Activated CD8-positive, alpha-beta memory T cell treated with anti-CD3 and anti-CD28 coated beads, Interleukin-2, amount 50 U/mL, for 48 hours (primary cell): ENCODE data around the gene METRNL.

Experiments
- DNase-seq: peaks from one replicate; pipeline ENCODE4 v3.0.0-alpha.2; 2020

METRNL gene

DNA sequence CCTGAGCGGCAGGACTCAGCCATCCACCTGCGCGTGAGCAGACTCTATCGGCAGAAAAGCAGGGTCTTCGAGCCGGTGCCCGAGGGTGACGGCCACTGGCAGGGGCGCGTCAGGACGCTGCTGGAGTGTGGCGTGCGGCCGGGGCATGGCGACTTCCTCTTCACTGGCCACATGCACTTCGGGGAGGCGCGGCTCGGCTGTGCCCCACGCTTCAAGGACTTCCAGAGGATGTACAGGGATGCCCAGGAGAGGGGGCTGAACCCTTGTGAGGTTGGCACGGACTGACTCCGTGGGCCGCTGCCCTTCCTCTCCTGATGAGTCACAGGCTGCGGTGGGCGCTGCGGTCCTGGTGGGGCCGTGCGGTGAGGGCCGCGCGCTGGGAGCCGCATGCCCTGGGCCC lies 14.9 kb downstream of the METRNL start:
- DNase-seq = no peak

DNA sequence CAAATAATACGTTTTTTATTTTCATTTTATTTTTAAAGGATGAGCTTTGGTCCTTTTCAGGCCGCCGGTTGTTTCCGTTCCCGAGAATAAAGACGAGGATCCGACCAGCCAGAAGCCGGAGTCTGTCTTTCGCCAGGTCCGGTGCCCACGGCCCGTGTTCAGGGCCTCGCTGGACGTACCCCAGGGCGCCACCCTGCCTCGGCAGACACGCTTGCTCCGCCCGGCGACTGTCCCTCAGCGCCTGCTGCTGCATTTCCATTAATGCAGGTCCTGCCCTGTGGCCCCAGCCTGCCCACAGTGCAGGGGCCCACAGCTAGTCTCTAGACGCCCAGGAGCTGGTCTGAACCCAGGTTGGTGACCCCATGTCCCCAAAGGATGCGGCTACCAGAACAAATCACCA lies 15.6 kb downstream of the METRNL start:
- DNase-seq = no peak

DNA sequence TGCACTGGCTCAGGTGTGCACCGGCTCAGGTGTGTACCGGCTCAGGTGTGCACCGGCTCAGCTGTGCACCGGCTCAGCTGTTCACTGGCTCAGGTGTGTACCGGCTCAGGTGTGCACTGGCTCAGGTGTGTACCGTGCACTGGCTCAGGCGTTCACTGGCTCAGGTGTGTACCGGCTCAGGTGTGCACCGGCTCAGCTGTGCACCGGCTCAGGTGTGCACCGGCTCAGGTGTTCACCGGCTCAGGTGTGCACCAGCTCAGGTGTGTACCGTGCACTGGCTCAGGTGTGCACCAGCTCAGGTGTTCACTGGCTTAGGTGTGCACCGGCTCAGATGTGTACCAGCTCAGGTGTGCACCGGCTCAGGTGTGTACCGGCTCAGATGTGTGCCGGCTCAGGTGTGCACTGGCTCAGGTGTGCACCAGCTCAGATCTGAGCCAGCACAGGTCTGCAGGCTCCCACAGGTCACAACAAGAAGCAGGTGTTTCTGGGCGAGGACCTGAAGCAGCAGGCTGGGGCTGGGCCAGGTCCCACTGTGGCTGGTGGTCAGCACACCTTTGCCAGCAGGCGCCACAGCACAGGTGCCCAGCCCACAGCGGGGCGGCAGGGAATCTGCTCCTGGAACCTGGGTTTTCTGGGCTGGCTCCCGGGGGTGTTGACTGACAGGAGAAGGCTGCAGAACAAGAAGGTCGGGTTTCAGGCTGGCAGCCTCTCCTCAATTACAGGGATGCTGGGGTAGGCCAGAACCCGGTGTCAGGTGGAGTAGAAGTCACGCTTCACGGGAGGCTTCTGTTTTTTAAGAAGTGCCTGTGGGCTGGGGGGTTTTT lies 17.2 kb downstream of the METRNL start:
- no peak for DNase-seq

DNA sequence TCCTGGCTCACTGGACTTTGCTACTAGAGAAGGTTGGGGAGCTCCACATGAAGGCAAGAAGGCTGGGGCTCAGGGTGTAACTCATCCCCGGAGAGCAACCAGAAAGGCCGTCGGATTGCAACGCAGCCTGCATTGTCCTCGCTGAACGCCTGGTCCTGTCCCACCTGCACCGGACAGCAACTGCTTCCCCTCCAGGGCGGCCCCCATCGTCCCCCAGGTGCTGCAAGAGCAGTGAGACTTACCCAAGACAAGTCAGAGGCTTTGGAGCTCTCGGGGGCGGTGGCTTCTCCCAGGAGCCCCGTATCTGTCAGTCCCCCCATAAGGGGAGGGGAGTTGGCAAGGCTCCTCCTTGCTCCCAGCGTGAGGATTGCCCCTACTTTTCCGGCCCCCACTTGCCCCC lies 18.4 kb downstream of the METRNL start:
- no peak for DNase-seq

DNA sequence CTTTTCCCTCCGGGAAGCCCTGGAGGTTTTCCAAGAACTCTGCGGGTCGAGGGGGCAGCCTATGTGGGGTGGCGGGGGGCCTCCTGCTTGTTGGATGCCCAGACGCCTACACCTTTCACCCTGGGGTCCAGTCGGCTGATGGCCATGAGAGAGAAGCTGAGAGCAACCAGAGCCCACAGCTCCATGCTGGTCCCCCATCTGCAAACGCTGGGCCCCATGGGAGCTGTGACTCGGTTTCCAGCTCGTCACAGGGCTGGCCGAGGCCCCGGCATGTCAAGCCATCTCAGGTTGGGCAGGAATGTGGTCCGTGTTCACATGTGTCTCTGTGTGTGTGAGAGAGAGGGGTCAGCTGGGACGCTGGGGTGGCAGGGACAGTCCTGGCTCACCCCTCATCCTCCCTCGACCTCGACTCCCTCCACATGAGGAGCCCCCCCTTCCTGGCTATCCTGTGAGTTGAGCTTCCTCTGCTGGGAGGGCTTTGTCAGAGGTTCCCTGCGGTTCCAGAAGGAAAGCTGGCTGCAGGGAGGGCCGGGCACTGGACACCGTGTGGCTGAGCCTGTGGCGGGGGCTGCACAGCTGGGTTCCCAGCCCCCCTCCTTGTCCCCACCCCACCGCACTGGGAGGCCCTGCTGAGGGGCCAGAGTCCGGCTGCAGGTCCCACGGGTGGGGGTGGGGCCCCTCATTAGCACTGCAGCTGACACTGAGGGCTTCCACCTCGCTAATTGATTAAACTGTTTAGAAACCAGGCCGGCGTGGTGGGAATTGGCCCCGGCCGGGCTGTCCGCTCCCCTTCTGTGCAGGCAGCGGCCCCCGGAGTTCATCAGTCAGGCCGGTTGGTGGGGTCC lies 19.1 kb downstream of the METRNL start:
- no peak for DNase-seq

DNA sequence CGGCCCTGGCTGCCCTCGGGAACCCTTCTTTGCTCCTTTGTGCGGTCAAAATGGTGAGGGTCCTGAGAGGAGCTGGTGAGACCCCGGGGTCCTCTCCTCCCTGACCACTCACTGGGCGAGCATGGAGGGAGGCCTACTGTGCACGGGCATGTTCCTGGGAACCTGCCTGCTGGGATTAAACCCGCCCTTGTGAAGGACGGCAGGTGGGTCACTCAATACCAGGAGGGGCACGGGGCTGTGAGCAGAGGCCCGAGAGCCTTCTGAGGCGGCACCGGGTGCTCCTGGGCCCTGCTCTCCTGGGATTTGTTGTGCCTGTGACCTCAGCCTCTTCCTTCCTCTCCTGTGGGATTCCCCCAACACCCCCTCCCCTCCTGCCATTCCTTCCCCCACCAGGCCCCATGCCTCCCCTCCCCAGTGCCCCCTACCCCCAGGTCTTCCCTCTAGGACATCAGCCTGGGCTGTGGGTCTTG lies 19.7 kb downstream of the METRNL start:
- no peak for DNase-seq

DNA sequence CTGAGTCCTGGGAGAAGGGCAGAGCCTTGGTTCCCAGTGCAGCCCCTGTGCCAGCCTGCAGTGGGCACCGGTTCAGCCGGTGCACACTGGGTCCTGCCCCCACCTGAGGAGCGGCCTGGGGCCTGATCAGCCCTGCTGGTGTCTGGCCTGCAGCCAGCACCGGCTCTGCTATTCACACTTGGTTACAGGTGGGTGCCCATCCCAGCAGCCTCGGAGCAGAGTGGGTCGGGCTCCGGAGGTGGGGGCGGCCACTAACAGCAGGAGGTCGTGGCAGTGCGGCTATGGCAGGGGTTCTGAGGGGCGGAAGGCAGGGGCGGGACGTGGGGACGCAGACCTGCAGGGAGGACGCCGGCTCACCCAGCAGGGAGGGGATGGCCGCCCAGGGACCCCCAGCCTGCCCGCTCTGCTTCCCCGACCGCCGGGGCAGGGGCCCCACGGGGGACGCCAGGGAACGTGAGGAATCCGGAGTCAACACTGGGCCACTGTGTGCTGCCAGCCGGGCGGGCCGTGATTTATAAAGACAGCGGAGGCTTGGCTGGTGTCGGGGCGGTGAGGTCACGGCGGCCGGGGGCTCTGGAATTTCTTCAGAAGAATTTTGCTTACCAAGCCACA lies 20.3 kb downstream of the METRNL start:
- DNase-seq = no peak

DNA sequence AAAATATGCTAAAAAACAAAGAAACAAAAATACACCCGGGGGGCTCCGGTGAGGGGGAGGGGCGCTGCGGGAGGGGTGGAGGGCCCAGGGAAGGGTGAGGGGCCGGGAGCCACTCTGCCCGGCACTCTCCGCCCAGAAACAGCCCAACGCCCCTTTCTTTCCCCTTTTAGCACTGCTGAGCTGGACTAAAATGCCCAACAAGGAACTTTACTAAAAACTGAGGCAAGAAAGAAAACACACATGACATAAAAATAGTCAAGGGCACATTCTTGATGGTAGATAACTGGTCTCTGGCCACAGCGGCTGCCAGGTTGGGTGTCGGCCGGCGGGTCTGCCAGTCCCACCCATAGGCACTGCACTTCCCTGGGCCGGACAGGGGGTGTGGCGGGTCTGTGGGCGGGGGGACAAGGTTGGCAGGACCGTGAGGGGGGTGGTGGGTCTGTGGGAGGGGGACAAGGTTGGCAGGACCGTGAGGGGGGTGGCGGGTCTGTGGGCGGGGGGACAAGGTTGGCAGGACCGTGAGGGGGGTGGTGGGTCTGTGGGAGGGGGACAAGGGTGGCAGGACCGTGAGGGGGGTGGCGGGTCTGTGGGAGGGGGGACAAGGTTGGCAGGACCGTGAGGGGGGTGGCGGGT lies 20.9 kb downstream of the METRNL start:
- DNase-seq = no peak

DNA sequence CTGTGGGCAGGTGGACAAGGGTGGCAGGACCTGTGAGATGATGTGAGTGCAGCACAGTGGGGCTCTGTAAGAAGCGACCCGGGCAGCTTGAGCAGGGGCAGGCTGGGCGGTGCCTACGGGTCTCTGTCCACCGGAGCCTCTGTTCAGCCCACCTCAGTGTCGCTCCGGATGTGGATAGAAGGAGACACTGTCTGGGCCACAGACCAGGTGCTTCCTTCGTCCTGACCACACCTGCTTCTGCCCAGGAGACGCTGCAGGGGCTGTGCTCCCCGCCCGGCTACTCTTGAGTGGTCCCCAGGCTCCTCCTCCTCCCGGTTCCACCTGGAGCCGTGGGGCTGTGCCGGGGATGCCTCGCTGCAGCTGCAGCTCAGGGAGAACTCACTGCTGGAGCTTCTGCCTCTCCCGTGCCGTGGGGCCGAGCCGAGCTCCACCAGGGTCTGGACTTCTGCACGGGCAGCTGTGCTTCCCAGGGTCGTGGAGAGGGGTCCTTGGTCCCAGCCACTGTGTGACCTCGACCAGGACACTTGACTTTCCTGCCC lies 21.5 kb downstream of the METRNL start:
- no peak for DNase-seq

DNA sequence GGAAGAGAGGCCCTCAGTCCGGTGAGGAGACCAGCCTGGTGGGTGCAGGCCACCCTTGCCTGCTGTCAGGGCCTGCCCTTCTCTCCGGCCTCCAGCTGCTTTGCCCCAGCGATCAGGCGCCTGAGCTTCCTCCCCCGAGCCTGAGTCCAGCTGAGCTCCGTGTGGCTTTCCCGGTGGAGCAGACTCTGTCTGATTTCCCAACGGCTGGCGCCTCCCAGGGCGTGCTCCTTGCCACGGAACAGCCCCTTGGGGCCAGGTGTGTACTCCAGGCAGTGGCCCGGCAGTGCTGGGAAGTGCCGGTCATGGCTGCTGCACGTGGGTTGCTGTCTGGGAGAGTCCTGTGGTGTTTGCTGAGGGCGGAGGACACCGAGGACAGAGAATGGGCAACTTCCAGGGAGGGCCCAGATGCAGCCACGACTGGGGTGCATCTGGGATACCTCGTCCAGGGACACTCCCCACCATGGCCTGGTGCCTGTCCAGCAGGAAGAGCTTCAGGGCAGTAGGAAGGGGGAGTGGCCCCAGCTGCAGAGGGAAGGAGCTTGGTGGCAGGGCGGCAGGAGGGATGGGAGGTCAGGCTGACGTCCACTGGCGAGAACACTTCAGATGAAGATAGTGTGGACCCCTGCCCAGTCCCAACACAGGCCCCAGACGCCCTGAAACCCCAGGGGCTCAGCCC lies 22.5 kb downstream of the METRNL start:
- DNase-seq = no peak

DNA sequence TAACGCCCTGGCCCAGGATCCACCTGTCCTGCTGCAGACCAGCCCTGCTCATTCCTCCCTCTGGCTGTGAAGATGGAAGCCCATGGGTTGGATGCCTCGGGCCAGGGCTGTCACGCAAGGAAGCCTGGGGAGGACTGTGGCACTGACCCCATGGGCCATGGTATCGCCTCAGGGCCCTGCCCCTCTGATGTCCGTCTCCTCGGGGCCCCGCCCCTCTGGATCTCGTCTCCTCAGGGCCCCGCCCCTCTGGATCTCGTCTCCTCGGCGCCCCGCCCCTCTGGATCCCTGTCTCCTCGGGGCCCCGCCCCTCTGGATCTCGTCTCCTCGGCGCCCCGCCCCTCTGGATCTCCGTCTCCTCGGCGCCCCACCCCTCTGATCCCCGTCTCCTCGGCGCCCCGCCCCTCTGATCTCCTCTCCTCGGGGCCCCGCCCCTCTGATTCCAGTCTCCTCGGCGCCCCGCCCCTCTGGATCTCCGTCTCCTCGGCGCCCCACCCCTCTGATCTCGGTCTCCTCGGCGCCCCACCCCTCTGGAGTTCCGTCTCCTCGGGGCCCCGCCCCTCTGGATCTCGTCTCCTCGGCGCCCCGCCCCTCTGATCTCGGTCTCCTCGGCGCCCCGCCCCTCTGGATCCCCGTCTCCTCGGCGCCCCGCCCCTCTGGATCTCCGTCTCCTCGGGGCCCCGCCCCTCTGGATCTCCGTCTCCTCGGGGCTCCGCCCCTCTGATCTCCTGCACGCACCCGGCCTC lies 24.0 kb downstream of the METRNL start:
- DNase-seq = peak; percentile 73

DNA sequence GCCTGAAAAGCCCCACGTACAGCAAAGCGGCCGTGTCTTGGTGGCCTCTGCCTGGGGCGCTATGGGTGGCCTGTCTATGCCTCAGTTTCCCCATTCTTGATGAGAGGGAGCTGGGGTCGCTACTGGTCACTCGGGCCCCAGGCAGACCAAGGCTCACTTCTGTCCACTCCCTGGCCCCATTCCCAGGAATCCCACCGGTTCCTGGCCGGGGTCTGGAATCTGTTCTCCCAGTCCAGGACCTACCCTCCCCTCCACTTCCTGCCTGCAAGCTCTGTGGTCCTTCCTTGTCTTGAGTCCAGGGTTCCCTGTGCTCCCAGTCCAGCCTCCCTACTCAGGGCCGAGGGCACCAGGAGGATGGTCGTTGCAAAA lies 24.5 kb downstream of the METRNL start:
- DNase-seq = no peak

DNA sequence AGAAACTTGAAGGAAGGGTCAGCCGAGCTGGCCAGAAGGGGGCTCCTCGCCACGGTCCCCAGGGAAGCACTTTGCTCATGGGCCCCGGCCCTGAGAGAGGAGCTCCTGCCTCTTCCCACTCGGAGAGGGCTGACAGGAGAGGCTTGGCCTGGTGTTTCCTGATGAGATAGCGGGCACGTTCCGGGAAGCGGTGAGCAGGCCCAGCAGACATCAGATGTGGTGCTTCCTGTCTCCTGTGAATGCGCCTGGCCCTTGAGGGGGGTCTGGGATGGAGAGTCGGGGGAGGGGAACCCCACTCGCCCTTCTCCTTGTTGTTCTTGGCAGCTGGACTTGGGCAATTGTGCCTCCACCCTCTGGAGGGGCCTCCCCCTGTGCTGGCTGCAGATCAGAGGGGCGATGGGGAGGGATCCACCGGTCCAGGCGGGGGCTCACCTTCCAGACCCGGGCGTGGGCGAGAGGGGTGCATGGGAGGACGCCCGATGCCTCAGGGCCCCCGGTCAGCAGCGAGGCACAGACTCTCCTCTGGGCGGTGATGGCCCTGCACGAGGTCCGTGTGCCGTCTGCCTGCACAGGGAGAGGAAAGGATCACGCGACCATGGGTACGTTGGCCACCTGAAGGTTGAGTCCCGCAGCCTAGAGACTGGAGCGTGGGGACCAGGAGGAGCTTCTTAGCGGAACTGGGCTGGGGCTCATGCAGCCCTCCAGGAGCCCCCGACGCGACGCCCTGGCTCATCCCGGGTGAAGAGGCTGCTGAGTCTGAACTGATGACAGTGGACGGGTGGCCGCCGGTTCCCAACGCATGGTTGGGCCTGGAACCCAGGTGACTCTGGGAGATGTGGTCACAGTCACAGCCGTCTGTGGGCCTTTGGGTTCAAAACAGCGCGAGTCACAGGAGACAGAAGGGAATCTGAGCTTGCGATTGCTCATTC lies 25.4 kb downstream of the METRNL start:
- no peak for DNase-seq

DNA sequence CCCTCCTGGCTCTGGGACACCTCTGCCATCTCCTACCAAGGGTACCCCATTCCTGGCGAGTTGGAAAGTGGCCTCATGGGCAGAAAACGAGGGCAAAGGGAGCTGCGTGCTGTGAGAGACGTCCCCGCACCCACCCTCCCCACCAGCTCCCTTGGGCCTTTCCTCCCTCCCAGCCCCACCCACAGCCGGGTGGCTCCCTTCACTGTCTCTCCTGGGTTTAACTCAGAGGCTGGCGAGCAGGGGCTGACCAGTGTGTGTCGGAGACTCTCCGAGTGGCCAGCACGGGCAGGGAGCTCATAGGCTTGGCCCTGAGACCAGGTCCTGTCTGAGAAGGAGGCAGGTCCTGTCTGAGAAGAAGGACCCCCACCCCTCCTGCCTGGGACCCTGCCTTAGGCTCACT lies 26.1 kb downstream of the METRNL start:
- no peak for DNase-seq

DNA sequence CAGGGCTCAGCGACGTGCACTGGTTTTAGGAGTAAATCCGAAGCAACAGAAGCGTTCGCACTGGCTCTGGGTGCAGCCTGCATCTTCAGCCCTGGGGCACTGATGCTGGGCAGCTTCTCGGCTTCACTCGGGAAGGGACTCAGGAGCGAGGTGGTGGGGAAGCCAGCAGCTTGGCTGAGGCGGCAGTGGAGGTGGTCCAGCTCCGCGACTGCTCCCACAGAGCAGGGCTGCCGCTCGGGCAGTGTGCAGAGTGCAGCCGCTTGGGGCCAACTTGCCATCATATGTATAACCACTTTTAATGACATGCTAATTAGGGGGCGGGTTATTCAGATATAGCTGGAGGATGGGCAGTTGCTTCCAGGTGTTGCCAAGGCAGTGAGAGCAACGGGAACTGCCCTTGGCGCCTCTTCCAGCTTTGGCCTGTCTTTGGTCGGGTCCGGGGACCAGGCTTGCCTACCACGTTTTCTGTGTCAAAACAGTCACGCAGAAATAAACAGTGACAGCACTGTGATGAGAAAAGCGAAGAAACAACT lies 26.7 kb downstream of the METRNL start:
- DNase-seq = no peak

DNA sequence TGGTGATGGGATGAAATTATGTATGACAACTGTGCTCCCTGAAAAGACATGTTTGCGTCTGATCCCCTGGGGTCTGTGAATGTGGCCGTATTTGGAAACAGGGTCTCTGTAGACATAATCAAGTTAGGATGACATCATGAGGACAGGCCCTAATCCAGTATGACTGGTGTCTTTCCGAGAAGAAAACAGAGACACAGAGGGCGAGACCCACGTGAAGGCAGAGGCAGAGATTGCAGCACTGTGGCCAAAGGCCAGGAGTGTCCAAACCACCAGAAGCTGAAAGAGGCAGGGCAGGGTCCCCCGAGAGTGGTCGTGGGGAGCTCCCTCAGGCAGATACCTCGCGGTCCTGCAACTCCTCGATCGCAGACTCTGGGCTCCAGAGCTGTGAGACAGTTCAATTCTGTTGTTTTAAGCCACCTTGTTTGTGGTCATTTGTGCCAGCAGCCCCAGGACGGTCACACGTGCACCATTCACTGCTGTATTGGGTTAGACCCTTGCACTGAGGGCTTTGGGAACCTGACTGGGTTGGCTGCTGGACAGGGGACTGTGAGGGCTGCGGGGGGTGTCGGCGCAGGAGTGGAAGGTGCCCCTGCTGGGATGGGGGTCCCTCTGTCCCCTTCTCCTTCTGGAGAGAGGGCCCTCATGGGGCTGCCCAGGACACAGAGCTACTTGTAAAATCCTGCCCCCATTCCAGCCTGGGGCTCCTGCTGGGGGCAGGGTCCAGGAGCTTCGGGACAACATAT lies 27.7 kb downstream of the METRNL start:
- no peak for DNase-seq

DNA sequence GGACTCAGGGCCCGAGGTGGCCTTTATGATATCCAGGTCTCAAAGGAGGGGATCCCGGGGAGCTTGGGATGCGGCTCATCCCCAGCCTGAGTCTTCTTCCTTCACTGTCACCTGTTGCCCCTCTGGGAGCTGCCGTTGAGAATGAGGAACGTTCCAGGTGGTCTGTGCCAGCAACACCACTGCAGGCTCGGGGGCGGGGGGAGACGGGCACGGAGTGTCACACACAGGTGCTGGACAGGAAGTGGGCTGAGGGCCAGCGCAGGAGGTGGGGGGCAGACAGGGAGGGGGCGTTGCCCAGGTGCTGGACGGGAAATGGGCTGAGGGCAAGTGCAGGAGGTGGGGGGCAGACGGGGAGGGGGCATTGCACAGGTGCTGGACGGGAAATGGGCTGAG lies 28.2 kb downstream of the METRNL start:
- DNase-seq = no peak

DNA sequence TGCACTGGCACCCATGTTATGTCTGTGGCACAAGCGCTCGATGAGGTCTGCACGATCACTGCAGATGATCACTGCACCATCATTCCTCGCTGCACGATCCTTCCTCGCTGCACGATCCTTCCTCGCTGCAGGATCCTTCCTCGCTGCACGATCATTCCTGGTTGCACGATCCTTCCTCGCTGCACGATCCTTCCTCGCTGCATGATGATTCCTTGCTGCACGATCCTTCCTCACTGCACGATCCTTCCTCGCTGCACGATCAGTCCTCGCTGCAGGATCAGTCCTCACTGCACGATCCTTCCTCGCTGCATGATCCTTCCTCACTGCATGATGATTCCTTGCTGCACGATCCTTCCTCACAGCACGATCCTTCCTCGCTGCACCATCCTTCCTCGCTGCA lies 29.3 kb downstream of the METRNL start:
- DNase-seq = no peak

DNA sequence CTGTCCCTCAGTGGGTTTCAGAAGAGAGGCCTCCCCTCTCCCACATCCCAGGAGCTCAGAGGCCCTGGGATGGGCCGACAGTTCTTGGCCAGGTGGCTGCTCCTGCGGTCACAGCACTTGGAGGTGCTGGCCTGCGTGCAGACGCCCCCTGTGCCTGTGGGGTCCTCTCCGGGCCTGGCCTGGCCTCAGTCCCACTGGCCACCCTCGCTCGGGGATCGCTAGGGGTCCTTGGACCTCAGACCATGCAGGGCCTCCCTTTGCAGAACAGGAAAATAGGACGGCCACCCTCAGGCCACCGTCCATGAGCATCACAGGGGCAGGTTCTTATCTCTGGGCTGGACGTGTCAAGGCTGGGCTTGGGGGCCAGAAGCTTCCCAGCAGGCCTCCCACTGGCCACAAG lies 30.0 kb downstream of the METRNL start:
- no peak for DNase-seq
